WTC11 (cell line): ENCODE data around the gene TMEM186. TPM values are rescaled to one million over a fixed set of nuclear protein-coding genes. Genes with fewer than 3 reads are reported as not detected.

Experiments
- ATAC-seq: fragments of 200-7000 bp; cut with Tn5 transposase; 2 replicates; pipeline ENCODE4 v1.10.0; 2021; ENCODE audit warnings: mild to moderate bottlenecking, moderate library complexity
- CTCF ChIA-PET: fragments of 300-600 bp; sonication (Branson Sonifier 250); formaldehyde crosslinking; loops from one replicate; lab custom pipeline; 2021; ENCODE audit warnings: antibody characterized with exemption; lab: Charles Lee
- POLR2A ChIA-PET: fragments of 350-600 bp; sonication (Branson Sonifier 250); formaldehyde crosslinking; loops from one replicate; lab custom pipeline; 2021; ENCODE audit warnings: antibody characterized with exemption; lab: Charles Lee
- DNase-seq: peaks from one replicate; pipeline ENCODE4 v3.0.0; 2021; ENCODE audit warnings: low spot score
- H3K27ac Mint-ChIP-seq: 2 replicates; pipeline ENCODE4 v1.8.0; 2021; ENCODE audit warnings: mixed read lengths
- H3K27me3 Mint-ChIP-seq: 2 replicates; pipeline ENCODE4 v1.8.0; 2021; ENCODE audit warnings: low read depth, mild to moderate bottlenecking, moderate library complexity, mixed read lengths
- H3K36me3 Mint-ChIP-seq: 2 replicates; pipeline ENCODE4 v1.8.0; 2021; ENCODE audit warnings: mixed read lengths
- H3K4me1 Mint-ChIP-seq: 2 replicates; pipeline ENCODE4 v1.8.0; 2022; ENCODE audit warnings: mixed read lengths
- H3K4me3 Mint-ChIP-seq: 2 replicates; pipeline ENCODE4 v1.8.0; 2021; ENCODE audit warnings: mild to moderate bottlenecking, moderate library complexity, mixed read lengths
- H3K9me3 Mint-ChIP-seq: 2 replicates; pipeline ENCODE4 v1.8.0; 2021; ENCODE audit warnings: mixed read lengths
- AFF4 ChIP-seq: sonication (generic); formaldehyde crosslinking; IDR thresholded peaks from 2 replicates; pipeline ENCODE4 v1.8.1; 2023; ENCODE audit warnings: mild to moderate bottlenecking, missing genetic modification reagents, borderline replicate concordance
- ATF2 ChIP-seq: sonication (generic); formaldehyde crosslinking; IDR thresholded peaks from 2 replicates; pipeline ENCODE4 v1.8.1; 2022; ENCODE audit warnings: low read depth, missing genetic modification reagents, borderline replicate concordance
- ATF6 ChIP-seq: sonication (generic); formaldehyde crosslinking; IDR thresholded peaks from 2 replicates; pipeline ENCODE4 v1.8.1; 2023; ENCODE audit warnings: mild to moderate bottlenecking, missing genetic modification reagents
- CREB1 ChIP-seq: sonication (generic); formaldehyde crosslinking; IDR thresholded peaks from 2 replicates; pipeline ENCODE4 v1.8.0; 2023; ENCODE audit warnings: mild to moderate bottlenecking, missing genetic modification reagents
- CREM ChIP-seq: sonication (generic); formaldehyde crosslinking; IDR thresholded peaks from 2 replicates; pipeline ENCODE4 v1.8.1; 2022; ENCODE audit warnings: mild to moderate bottlenecking, missing genetic modification reagents, moderate library complexity
- E2F1 ChIP-seq: sonication (generic); formaldehyde crosslinking; IDR thresholded peaks from 2 replicates; pipeline ENCODE4 v1.8.0; 2022; ENCODE audit warnings: mild to moderate bottlenecking, missing genetic modification reagents
- EMX1 ChIP-seq: fragments of 250-450 bp; sonication (Bioruptor Pico); IDR thresholded peaks from 2 replicates; pipeline ENCODE4 v1.8.0; 2021; ENCODE audit warnings: mild to moderate bottlenecking
- NR2C2 ChIP-seq: sonication (generic); formaldehyde crosslinking; IDR thresholded peaks from 2 replicates; pipeline ENCODE4 v1.8.0; 2022; ENCODE audit warnings: mild to moderate bottlenecking, missing genetic modification reagents
- PRDM15 ChIP-seq: sonication (generic); formaldehyde crosslinking; IDR thresholded peaks from 2 replicates; pipeline ENCODE4 v1.8.0; 2022; ENCODE audit warnings: missing genetic modification reagents
- SMAD3 ChIP-seq: sonication (generic); formaldehyde crosslinking; IDR thresholded peaks from 2 replicates; pipeline ENCODE4 v1.8.0; 2022; ENCODE audit warnings: missing genetic modification reagents, mild to moderate bottlenecking, borderline replicate concordance
- STAT6 ChIP-seq: sonication (generic); formaldehyde crosslinking; conservative IDR thresholded peaks from 2 replicates; pipeline ENCODE4 v1.8.1; 2023; ENCODE audit warnings: mild to moderate bottlenecking, low read depth, missing genetic modification reagents, moderate library complexity
- ZNF219 ChIP-seq: sonication (generic); formaldehyde crosslinking; IDR thresholded peaks from 2 replicates; pipeline ENCODE4 v1.8.0; 2023; ENCODE audit warnings: missing genetic modification reagents, mild to moderate bottlenecking, borderline replicate concordance
- ZNF512 ChIP-seq: sonication (generic); formaldehyde crosslinking; IDR thresholded peaks from 2 replicates; pipeline ENCODE4 v1.8.1; 2022; ENCODE audit warnings: missing genetic modification reagents, borderline replicate concordance
- total RNA-seq: library from RNA; stranded (reverse); gene quantifications from 3 replicates; pipeline ENCODE4 v1.2.3, GENCODE V29; 2021

Gene TMEM186
- total RNA-seq, 1 experiment from 2014 or later: 17.8 TPM

GRCh38 chr16:8822403-8822802 lies 25.0 kb upstream of the TMEM186 start (continued):
- TF ChIP-seq ZNF512 (CRISPR knock-in tag): no peak
- TF ChIP-seq EMX1: no peak
- no peak for TF ChIP-seq ATF2 (CRISPR knock-in tag)
- no peak for TF ChIP-seq SMAD3 (CRISPR knock-in tag)
- no peak for TF ChIP-seq CREM (CRISPR knock-in tag)

- ChIA-PET CTCF (interaction anchor here (0.6 kb wide), 1 partner anchor 1933 kb away, joined by 3 read pairs; no protein-coding TSS in a partner anchor), POLR2A (interaction anchor here (1.2 kb wide), 1 partner anchor 12 kb away, joined by 3 read pairs; no protein-coding TSS in a partner anchor)
- H3K4me3 Mint-ChIP-seq: no peak overlapping the region
- no peaks in the 10 kb centered on the region for H3K27me3 Mint-ChIP-seq
- H3K27ac Mint-ChIP-seq: peak overlapping the region; percentile 88; the same call in 1 of the 2 replicates
- ATAC-seq: no peak
- H3K36me3 Mint-ChIP-seq: peaks cover 80% of the 10 kb centered on the region
- DNase-seq: no peak
- H3K4me1 Mint-ChIP-seq: peaks cover 25% of the 10 kb centered on the region
- peaks cover 4% of the 10 kb centered on the region; the same call in 1 of the 2 replicates for H3K9me3 Mint-ChIP-seq
- TF ChIP-seq ZNF512 (CRISPR knock-in tag): no peak
- no peak for TF ChIP-seq CREB1 (CRISPR knock-in tag)
- TF ChIP-seq NR2C2 (CRISPR knock-in tag): no peak
- no peak for TF ChIP-seq ZNF219 (CRISPR knock-in tag)
- no peak for TF ChIP-seq ATF6 (CRISPR knock-in tag)
- no peak for TF ChIP-seq EMX1
- TF ChIP-seq E2F1 (CRISPR knock-in tag): no peak
- TF ChIP-seq STAT6 (CRISPR knock-in tag): no peak
- no peak for TF ChIP-seq PRDM15 (CRISPR knock-in tag)
- TF ChIP-seq AFF4: no peak
Observed at GRCh38 chr16:8819411-8820034, 22.1 kb upstream of the TMEM186 start.
